Measurements from ENCODE around the gene TRIM14.

DNA sequence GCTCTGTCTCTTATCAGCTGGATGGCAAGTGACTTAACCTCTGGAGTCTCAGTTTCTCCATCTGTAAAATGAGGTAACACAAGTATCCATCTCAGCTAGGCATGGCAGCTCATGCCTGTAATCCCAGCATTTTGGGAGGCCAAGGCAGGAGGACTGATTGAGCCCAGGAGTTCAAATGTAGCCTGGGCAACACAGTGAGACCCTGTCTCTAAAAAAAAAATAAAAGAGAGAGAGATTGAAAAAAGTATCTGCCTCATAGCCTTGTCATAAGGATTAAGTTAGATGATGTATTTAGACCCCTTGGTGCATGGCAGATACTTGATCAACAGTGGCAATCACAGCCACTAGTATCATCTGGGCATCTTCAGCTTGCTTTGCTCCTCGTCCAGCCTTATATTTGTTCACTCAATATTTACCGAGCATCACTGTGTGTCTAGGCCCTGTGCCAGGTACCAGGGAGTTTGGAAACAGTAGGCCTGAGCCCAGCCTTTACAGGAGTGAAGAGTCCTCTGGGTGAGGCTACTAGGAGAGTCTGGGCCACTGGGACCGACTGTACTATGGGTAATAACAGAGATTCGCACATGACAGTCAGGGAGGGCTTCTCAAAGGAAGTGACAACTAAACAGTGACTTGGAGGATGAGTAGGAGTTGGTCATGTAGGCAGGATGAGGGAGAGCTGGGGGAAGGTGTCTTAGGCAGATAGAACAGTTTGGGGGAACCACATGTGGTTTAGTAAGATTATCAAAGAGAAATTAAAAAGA is 39.2 kb upstream of the TRIM14 start:
- TF ChIP-seq, protein P1, sequence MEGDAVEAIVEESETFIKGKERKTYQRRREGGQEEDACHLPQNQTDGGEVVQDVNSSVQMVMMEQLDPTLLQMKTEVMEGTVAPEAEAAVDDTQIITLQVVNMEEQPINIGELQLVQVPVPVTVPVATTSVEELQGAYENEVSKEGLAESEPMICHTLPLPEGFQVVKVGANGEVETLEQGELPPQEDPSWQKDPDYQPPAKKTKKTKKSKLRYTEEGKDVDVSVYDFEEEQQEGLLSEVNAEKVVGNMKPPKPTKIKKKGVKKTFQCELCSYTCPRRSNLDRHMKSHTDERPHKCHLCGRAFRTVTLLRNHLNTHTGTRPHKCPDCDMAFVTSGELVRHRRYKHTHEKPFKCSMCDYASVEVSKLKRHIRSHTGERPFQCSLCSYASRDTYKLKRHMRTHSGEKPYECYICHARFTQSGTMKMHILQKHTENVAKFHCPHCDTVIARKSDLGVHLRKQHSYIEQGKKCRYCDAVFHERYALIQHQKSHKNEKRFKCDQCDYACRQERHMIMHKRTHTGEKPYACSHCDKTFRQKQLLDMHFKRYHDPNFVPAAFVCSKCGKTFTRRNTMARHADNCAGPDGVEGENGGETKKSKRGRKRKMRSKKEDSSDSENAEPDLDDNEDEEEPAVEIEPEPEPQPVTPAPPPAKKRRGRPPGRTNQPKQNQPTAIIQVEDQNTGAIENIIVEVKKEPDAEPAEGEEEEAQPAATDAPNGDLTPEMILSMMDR (IDR thresholded peaks at IDR 0.05): no peak
- no peak for TF ChIP-seq EZH2 (IDR thresholded peaks at IDR 0.05; ENCODE audit: borderline replicate concordance, insufficient read depth, low read depth, low read length, poor library complexity, severe bottlenecking)

Data from B cell (primary cell).